ENCODE data around the gene ZNF263. TPM values are rescaled to one million over a fixed set of nuclear protein-coding genes. Genes with fewer than 3 reads are reported as not detected.

The ZNF263 gene
- total and polyA plus RNA-seq, 2 of the 13 experiments (the other 11 are each of a cell fraction or from before 2014, with no cell fraction given) = 10.2 to 41.2 TPM

GRCh38 chr16:3234857-3235561, 48.3 kb upstream of the ZNF263 start, which contains the start of gene ZNF200 (continued):
- TF ChIP-seq ZNF766 (CRISPR knock-in tag; IDR thresholded peaks at IDR 0.05; ENCODE audit: borderline replicate concordance) = peak; percentile 72; the same call in 1 of the 2 replicates
- no peak for TF ChIP-seq ZC3H13 (CRISPR knock-in tag; IDR thresholded peaks at IDR 0.05)
- TF ChIP-seq ZNF589 (CRISPR knock-in tag; conservative IDR thresholded peaks at IDR 0.05) = no peak
- peak; percentile 69; the same call in 1 of the 2 replicates for TF ChIP-seq ZNF850 (CRISPR knock-in tag; conservative IDR thresholded peaks at IDR 0.05)
- TF ChIP-seq SUZ12 (IDR thresholded peaks at IDR 0.05; ENCODE audit: low read depth, low read length) = peak; percentile 47
- peak; percentile 52 for TF ChIP-seq ZMYM4 (CRISPR knock-in tag; IDR thresholded peaks at IDR 0.05)
- peak; percentile 84; the same call in 1 of the 2 replicates for TF ChIP-seq ZBTB21 (CRISPR knock-in tag; IDR thresholded peaks at IDR 0.05)
- TF ChIP-seq CSRNP2 (CRISPR knock-in tag; conservative IDR thresholded peaks at IDR 0.05; ENCODE audit: low read depth) = no peak
- peak; percentile 90 for TF ChIP-seq ZFY (CRISPR knock-in tag; IDR thresholded peaks at IDR 0.05)
- TF ChIP-seq ZNF788 (CRISPR knock-in tag; IDR thresholded peaks at IDR 0.05; ENCODE audit: borderline replicate concordance) = peak; percentile 75; the same call in 1 of the 2 replicates
- no peak for TF ChIP-seq ZNF264 (CRISPR knock-in tag; IDR thresholded peaks at IDR 0.05)
- 0 out of 2 replicates have a peak, but pooled peaks have one; percentile 39 for TF ChIP-seq FLYWCH1 (CRISPR knock-in tag; IDR thresholded peaks at IDR 0.05)
- no peak for TF ChIP-seq SOX5 (CRISPR knock-in tag; IDR thresholded peaks at IDR 0.05; ENCODE audit: borderline replicate concordance)
- no peak for TF ChIP-seq E2F2 (CRISPR knock-in tag; IDR thresholded peaks at IDR 0.05; ENCODE audit: borderline replicate concordance)
- peak; percentile 73; the same call in 1 of the 2 replicates for TF ChIP-seq ZFP41 (CRISPR knock-in tag; IDR thresholded peaks at IDR 0.05; ENCODE audit: borderline replicate concordance)
- TF ChIP-seq ZNF691 (CRISPR knock-in tag; IDR thresholded peaks at IDR 0.05; ENCODE audit: borderline replicate concordance, low read depth) = peak; percentile 78; the same call in 1 of the 2 replicates
- TF ChIP-seq ZNF44 (CRISPR knock-in tag; IDR thresholded peaks at IDR 0.05) = peak; percentile 87; the same call in 1 of the 2 replicates
- TF ChIP-seq TARDBP (CRISPR knock-in tag; IDR thresholded peaks at IDR 0.05) = peak; percentile 64
- TF ChIP-seq ZNF781 (CRISPR knock-in tag; IDR thresholded peaks at IDR 0.05; ENCODE audit: borderline replicate concordance, not compliant biosample characterization) = peak; percentile 37
- TF ChIP-seq RELA (CRISPR knock-in tag; IDR thresholded peaks at IDR 0.05) = no peak
- no peak for TF ChIP-seq ZNF224 (CRISPR knock-in tag; IDR thresholded peaks at IDR 0.05)
- TF ChIP-seq ZNF644 (CRISPR knock-in tag; IDR thresholded peaks at IDR 0.05; ENCODE audit: low read depth) = no peak
- 0 out of 2 replicates have a peak, but pooled peaks have one; percentile 64 for TF ChIP-seq ZMYM2 (CRISPR knock-in tag; IDR thresholded peaks at IDR 0.05)
- TF ChIP-seq ZNF580 (CRISPR knock-in tag; IDR thresholded peaks at IDR 0.05; ENCODE audit: borderline replicate concordance, low read depth) = peak; percentile 43; the same call in 1 of the 2 replicates

All from HepG2 (cell line).